Mammary epithelial cell (primary cell): ENCODE results near the gene GMPS.

ENCODE experiments used
- CTCF ChIP-seq, 2 donors: IDR thresholded peaks in 1 of 2; conservative IDR thresholded peaks in 1 of 2; 2 replicates each; pipeline ENCODE4 v1.5.1; 2011 to 2012; ENCODE audit warnings: inconsistent platforms in 2 of 2, low read length in 2 of 2, mild to moderate bottlenecking in 2 of 2, control low read depth in 1 of 2, low read depth in 1 of 2; ENCODE audit not compliant: insufficient read depth in 1 of 2; ENCODE audit errors: extremely low read depth in 1 of 2
- EZH2 ChIP-seq: IDR thresholded peaks from 2 replicates; pipeline ENCODE4 v1.6.1; 2012; ENCODE audit warnings: low read length, inconsistent platforms, borderline replicate concordance

- TF ChIP-seq CTCF (conservative IDR thresholded peaks at IDR 0.05 in 1 of 2, IDR thresholded peaks at IDR 0.05 in 1 of 2; ENCODE audit: extremely low read depth in 1 of 2, insufficient read depth in 1 of 2, low read depth in 1 of 2, low read length in 2 of 2), result no peak
- no peak for TF ChIP-seq EZH2
Measured at GRCh38 chr3:155972885-155973584, 102.6 kb downstream of the GMPS start.
